MM.1S (cell line): ENCODE measurements around the gene CPSF3.

Experiments
- DNase-seq: peaks from one replicate; pipeline ENCODE4 v3.0.0-alpha.2; 2015
- H2AFZ ChIP-seq: fragments of 300-600 bp; sonication (generic); 2 replicates; pipeline ENCODE4 v1.6.0; 2016; ENCODE audit warnings: antibody characterized with exemption, low read length
- H3F3A ChIP-seq: fragments of 300-600 bp; sonication (generic); 2 replicates; pipeline ENCODE4 v1.6.1; 2016; ENCODE audit warnings: mild to moderate bottlenecking, antibody characterized with exemption, low read length, moderate library complexity, mixed read lengths; ENCODE audit not compliant: insufficient read depth
- H3K27ac ChIP-seq: fragments of 300-600 bp; sonication (generic); 2 replicates; pipeline ENCODE4 v1.5.1; 2016; ENCODE audit warnings: mild to moderate bottlenecking, low read length
- H3K27me3 ChIP-seq: fragments of 300-600 bp; sonication (generic); replicated peaks from 2 replicates; pipeline ENCODE4 v1.6.0; 2016; ENCODE audit warnings: low read length; ENCODE audit not compliant: insufficient read depth
- H3K36me3 ChIP-seq: fragments of 300-600 bp; sonication (generic); replicated peaks from 2 replicates; pipeline ENCODE4 v1.6.1; 2016; ENCODE audit warnings: mild to moderate bottlenecking, low read length, mixed read lengths; ENCODE audit not compliant: insufficient read depth
- H3K4me1 ChIP-seq: fragments of 300-600 bp; sonication (generic); 2 replicates; pipeline ENCODE4 v1.6.1; 2016; ENCODE audit warnings: low read length, mixed read lengths
- H3K4me2 ChIP-seq: fragments of 300-600 bp; sonication (generic); 2 replicates; pipeline ENCODE4 v1.6.0; 2016; ENCODE audit warnings: low read depth, low read length
- H3K4me3 ChIP-seq: fragments of 300-600 bp; sonication (generic); 2 replicates; pipeline ENCODE4 v1.5.1; 2016; ENCODE audit warnings: low read length, mixed read lengths
- H3K79me2 ChIP-seq: fragments of 300-600 bp; sonication (generic); 2 replicates; pipeline ENCODE4 v1.6.1; 2016; ENCODE audit warnings: mixed run types, low read length, mixed read lengths
- H3K9ac ChIP-seq: fragments of 300-600 bp; sonication (generic); 2 replicates; pipeline ENCODE4 v1.6.1; 2016; ENCODE audit warnings: low read length, mixed read lengths
- H3K9me2 ChIP-seq: fragments of 300-600 bp; sonication (generic); replicated peaks from 2 replicates; pipeline ENCODE4 v1.6.1; 2016; ENCODE audit warnings: mild to moderate bottlenecking, low read length, mixed read lengths; ENCODE audit not compliant: insufficient read depth
- H3K9me3 ChIP-seq: fragments of 300-600 bp; sonication (generic); replicated peaks from 2 replicates; pipeline ENCODE4 v1.6.1; 2016; ENCODE audit warnings: mild to moderate bottlenecking, low read length, mixed read lengths; ENCODE audit not compliant: insufficient read depth
- H4K20me1 ChIP-seq: fragments of 300-600 bp; sonication (generic); 2 replicates; pipeline ENCODE4 v1.6.1; 2016; ENCODE audit warnings: mild to moderate bottlenecking, low read length, moderate library complexity, mixed read lengths; ENCODE audit not compliant: insufficient read depth
- CTCF ChIP-seq: fragments of 300-600 bp; sonication (generic); IDR thresholded peaks from 2 replicates; pipeline ENCODE4 v1.5.1; 2016; ENCODE audit warnings: antibody characterized with exemption, low read length, mixed read lengths
- EZH2 ChIP-seq: fragments of 300-600 bp; sonication (generic); optimal IDR thresholded peaks from 2 replicates; pipeline ENCODE3; 2017; ENCODE audit warnings: low read depth, mild to moderate bottlenecking, antibody characterized with exemption, low read length, mixed read lengths
- EZH2phosphoT487 ChIP-seq: fragments of 300-600 bp; sonication (generic); IDR thresholded peaks from 2 replicates; pipeline ENCODE4 v1.6.1; 2018; ENCODE audit warnings: antibody characterized with exemption, low read length

The CPSF3 gene

GRCh38 chr2:9423922-9424272 lies 443 bp downstream of the CPSF3 start:
- peak; percentile 53 for DNase-seq
- peak overlapping the region; percentile 89 for H2AFZ ChIP-seq
- TF ChIP-seq EZH2phosphoT487 (no peak), CTCF (no peak), EZH2 (no peak)
- H3K4me2 ChIP-seq = peak overlapping the region; percentile 58
- no peaks in the 10 kb centered on the region for H3K9me3 ChIP-seq
- no peaks in the 10 kb centered on the region for H3K36me3 ChIP-seq
- H3K27ac ChIP-seq = peak overlapping the region; percentile 80
- H4K20me1 ChIP-seq = no peaks in the 10 kb centered on the region
- peak overlapping the region; percentile 93 for H3K9ac ChIP-seq
- peak overlapping the region; percentile 94 for H3K4me3 ChIP-seq
- peaks cover 16% of the 10 kb centered on the region for H3F3A ChIP-seq
- no peaks in the 10 kb centered on the region for H3K9me2 ChIP-seq
- H3K79me2 ChIP-seq = peaks cover 68% of the 10 kb centered on the region
- H3K27me3 ChIP-seq = no peaks in the 10 kb centered on the region
- H3K4me1 ChIP-seq = peaks cover 36% of the 10 kb centered on the region

GRCh38 chr2:9424447-9425164 lies 1.2 kb downstream of the CPSF3 start:
- H3K79me2 ChIP-seq = peaks cover 60% of the 10 kb centered on the region

GRCh38 chr2:9428965-9429577 lies 5.6 kb downstream of the CPSF3 start:
- no peak for DNase-seq
- H3K36me3 ChIP-seq = no peaks in the 10 kb centered on the region; the same call in 1 of the 2 replicates
- peaks cover 16% of the 10 kb centered on the region for H3F3A ChIP-seq
- no peak overlapping the region for H2AFZ ChIP-seq
- H3K27me3 ChIP-seq = no peaks in the 10 kb centered on the region
- H4K20me1 ChIP-seq = no peaks in the 10 kb centered on the region
- peaks cover 30% of the 10 kb centered on the region for H3K4me1 ChIP-seq
- H3K4me2 ChIP-seq = no peak overlapping the region
- H3K9ac ChIP-seq = no peak overlapping the region
- no peaks in the 10 kb centered on the region for H3K9me3 ChIP-seq
- TF ChIP-seq EZH2 (no peak), CTCF (no peak), EZH2phosphoT487 (no peak)
- peaks cover 28% of the 10 kb centered on the region for H3K79me2 ChIP-seq
- H3K27ac ChIP-seq = no peak overlapping the region
- no peak overlapping the region for H3K4me3 ChIP-seq
- no peaks in the 10 kb centered on the region for H3K9me2 ChIP-seq

More at GRCh38 chr2:9424447-9425164, 1.2 kb downstream of the CPSF3 start:
- Histone ChIP-seq H3K27ac (peak overlapping the region; percentile 80; the same call in 1 of the 2 replicates), H3K9me2 (no peaks in the 10 kb centered on the region), H3K36me3 (no peaks in the 10 kb centered on the region), H4K20me1 (no peaks in the 10 kb centered on the region), H3K27me3 (no peaks in the 10 kb centered on the region), H3K4me3 (peak overlapping the region; percentile 94), H3K4me2 (peak overlapping the region; percentile 58), H3K9ac (peak overlapping the region; percentile 93), H3K4me1 (peaks cover 31% of the 10 kb centered on the region), H3K9me3 (no peaks in the 10 kb centered on the region), H3F3A (peaks cover 10% of the 10 kb centered on the region), H2AFZ (peak overlapping the region; percentile 89; the same call in 1 of the 2 replicates)
- TF ChIP-seq CTCF = no peak
- no peak for TF ChIP-seq EZH2phosphoT487
- TF ChIP-seq EZH2 = no peak
- no peak for DNase-seq
